Thoracic aorta (tissue), 2 donors: ENCODE data around the gene CARD19. TPM values are rescaled to one million over a fixed set of nuclear protein-coding genes. Genes with fewer than 3 reads are reported as not detected.

Experiments used
- ATAC-seq: fragments of 150-250 bp; one replicate; pipeline ENCODE4 v1.8.0; 2017; ENCODE audit warnings: low read depth; ENCODE audit not compliant: insufficient number of reproducible peaks, low FRiP score
- DNase-seq: peaks from one replicate; pipeline ENCODE4 v3.0.0-alpha.2; 2020; ENCODE audit warnings: low spot score
- H3K27ac ChIP-seq, 2 donors: fragments of 200-600 bp; sonication (generic); 1 replicate in 1 of 2; 2 replicates in 1 of 2; pipeline ENCODE4 v1.5.1; 2016; ENCODE audit warnings: mild to moderate bottlenecking in 2 of 2, moderate library complexity in 2 of 2
- H3K27me3 ChIP-seq: fragments of 200-600 bp; sonication (generic); replicated peaks from 2 replicates; pipeline ENCODE4 v1.6.0; 2016; ENCODE audit warnings: mild to moderate bottlenecking; ENCODE audit not compliant: insufficient read depth
- H3K36me3 ChIP-seq: fragments of 200-600 bp; sonication (generic); one replicate; pipeline ENCODE4 v1.5.1; 2016
- H3K4me1 ChIP-seq, 2 donors: fragments of 200-600 bp; sonication (generic); 1 replicate in 1 of 2; 2 replicates in 1 of 2; pipeline versions ENCODE4 v1.5.1 to v1.6.0; 2016; ENCODE audit warnings: low read depth in 2 of 2, mild to moderate bottlenecking in 1 of 2; ENCODE audit not compliant: control insufficient read depth in 1 of 2
- H3K4me3 ChIP-seq: fragments of 200-600 bp; sonication (generic); 2 replicates; pipeline ENCODE4 v1.5.1; 2016; ENCODE audit warnings: mild to moderate bottlenecking
- H3K9me3 ChIP-seq: fragments of 200-600 bp; sonication (generic); 2 replicates; pipeline ENCODE4 v1.5.1; 2016
- CTCF ChIP-seq: fragments of 200-600 bp; sonication (generic); IDR thresholded peaks from one replicate; pipeline ENCODE4 v1.5.1; 2019; ENCODE audit warnings: antibody characterized with exemption
- total RNA-seq, 2 donors: library from RNA; depleted of rRNA; stranded (reverse); fragments of >200 nt; gene quantifications; one replicate each; pipeline versions ENCODE4 v1.1.0 to v1.2.3, GENCODE V29; 2016

Gene CARD19
- total RNA-seq, 2 donors from 2014 or later = 46.3 to 103 TPM

DNA sequence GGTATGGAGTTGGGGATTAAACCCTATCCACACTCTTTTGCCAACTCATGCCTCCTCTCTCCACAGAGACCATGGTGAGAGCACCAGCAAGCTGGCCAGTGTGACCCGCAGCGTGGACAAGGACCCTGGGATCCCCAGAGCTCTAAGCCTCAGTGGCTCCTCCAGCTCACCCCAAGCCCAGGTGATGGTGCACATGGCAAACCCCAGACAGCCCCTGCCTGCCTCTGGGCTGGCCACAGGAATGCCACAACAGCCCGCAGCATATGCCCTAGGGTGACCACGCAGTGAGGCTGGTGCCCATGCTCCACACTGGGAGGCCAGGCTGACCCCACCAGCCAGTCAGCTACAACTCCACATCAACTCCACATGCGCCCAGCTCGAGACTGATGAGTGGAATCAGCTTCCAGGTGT lies 11.5 kb upstream of the CARD19 start:
- no peaks in the 10 kb centered on the region for H3K9me3 ChIP-seq
- H3K36me3 ChIP-seq = no peaks in the 10 kb centered on the region
- H3K27me3 ChIP-seq = no peaks in the 10 kb centered on the region
- no peak overlapping the region for H3K4me3 ChIP-seq
- H3K4me1 ChIP-seq = no peaks in the 10 kb centered on the region
- H3K27ac ChIP-seq = no peak overlapping the region
- no peak for DNase-seq
- no peak for ATAC-seq
- no peak for TF ChIP-seq CTCF

- Histone ChIP-seq H3K4me1 (no peaks in the 10 kb centered on the region), H3K36me3 (no peaks in the 10 kb centered on the region), H3K9me3 (peaks cover under 1% of the 10 kb centered on the region), H3K4me3 (no peak overlapping the region), H3K27me3 (no peaks in the 10 kb centered on the region), H3K27ac (no peak overlapping the region)
- DNase-seq (no peak), ATAC-seq (no peak)
- TF ChIP-seq CTCF = no peak
Observed at GRCh38 chr9:93085676-93086075, 10.3 kb upstream of the CARD19 start.

DNA sequence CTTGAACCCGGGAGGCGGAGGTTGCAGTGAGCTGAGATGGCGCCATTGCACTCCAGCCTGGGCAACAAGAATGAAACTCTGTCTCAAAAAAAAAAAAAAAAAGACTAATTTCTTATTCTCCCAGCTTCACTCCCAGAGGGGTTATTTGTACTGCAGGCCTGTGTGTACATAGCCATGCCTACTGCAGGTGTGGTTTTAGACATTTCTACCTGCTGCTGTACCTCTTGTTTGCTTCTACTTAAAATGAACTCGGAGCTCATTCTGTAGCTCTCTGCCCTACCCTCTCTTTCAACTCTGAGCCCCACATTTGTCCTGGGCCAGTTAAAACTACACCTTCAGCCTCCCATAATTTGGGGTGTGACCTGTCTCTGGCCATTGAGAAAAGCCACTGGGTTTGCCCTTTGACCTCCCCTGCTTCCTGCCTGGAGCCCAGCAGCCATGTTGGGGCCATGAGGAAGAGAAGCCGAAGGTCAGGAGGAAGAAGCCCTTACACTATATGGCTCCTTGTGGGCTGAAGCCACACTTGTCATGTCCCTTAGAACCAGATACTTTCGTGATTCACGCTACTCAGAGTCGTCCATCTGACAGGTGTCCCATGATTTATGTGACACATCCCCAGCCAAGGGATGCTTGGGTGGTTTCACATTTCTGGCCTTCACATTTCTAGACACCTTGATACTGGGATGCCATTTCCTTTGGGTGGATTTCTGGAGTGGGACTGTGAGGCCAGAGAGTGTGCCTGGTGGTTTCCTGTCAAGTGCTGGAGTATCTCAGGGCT lies 9.4 kb upstream of the CARD19 start:
- H3K36me3 ChIP-seq = no peaks in the 10 kb centered on the region
- H3K9me3 ChIP-seq = peaks cover 7% of the 10 kb centered on the region
- ATAC-seq = peak; percentile 12
- no peaks in the 10 kb centered on the region for H3K27me3 ChIP-seq
- no peaks in the 10 kb centered on the region for H3K4me1 ChIP-seq
- no peak overlapping the region for H3K4me3 ChIP-seq
- no peak for TF ChIP-seq CTCF
- no peak overlapping the region for H3K27ac ChIP-seq
- DNase-seq = no peak

DNA sequence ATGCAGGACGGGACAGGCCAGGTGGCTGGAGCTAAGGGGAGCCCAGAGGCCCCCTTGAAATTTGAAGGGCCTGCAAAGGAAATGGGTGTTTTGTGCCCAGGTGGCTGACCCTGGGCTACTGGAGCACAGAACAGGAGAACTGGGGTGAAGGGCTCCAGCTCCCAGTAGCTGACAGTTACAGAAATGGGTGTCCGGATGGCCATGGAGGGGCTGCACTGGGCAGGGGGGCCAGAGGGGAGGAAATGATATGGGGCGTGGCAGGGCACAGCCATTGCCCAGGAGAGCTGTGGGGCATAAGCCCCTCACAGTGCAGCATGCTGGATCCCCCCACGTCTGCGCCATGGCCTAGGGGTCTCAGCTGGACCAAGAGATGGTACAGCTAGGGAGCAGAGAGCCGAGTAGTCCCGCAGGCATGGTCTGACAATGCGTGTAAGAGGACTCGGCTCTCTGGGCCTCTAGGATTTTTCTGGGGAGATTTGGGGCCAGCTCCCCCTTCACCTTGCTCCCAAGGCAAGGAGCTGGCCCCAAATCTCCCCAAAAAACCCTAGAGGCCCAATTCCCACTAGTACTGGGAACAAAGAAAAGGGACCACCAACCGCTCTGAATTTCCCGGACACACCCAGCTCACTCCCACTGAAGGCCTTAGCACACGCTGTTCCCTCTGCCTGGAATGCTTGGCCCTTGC lies 7.9 kb upstream of the CARD19 start:
- Histone ChIP-seq H3K27ac (no peak overlapping the region), H3K4me3 (no peak overlapping the region), H3K4me1 (no peaks in the 10 kb centered on the region), H3K36me3 (no peaks in the 10 kb centered on the region), H3K27me3 (no peaks in the 10 kb centered on the region), H3K9me3 (peaks cover 7% of the 10 kb centered on the region)
- DNase-seq (no peak), ATAC-seq (no peak)
- TF ChIP-seq CTCF = no peak

DNA sequence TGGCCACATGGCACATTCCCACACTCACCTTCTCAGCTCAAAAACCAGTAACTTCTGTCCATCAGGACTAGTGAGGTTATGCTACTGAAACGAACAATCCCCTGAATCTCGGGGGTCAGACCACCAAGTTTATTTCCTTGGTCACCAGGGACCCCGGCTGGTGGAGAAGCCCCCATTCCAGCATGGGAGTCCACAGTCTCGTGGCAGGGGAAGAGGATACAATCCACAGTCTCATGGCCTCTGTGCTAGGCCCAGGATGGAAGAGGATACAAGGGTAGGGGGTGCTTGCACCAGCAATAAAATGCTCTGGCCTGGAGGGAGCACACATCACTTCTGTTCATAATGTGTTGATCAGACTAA lies 7.4 kb upstream of the CARD19 start:
- Histone ChIP-seq H3K27ac (no peak overlapping the region), H3K9me3 (peaks cover 7% of the 10 kb centered on the region), H3K27me3 (no peaks in the 10 kb centered on the region), H3K4me1 (no peaks in the 10 kb centered on the region), H3K4me3 (no peak overlapping the region), H3K36me3 (no peaks in the 10 kb centered on the region)
- ATAC-seq (no peak), DNase-seq (no peak)
- TF ChIP-seq CTCF = no peak
